H1 (cell line): ENCODE results near the gene C14orf93.

Source experiments
- CBX8 ChIP-seq: fragments of 300-800, 300-1000 bp; sonication (generic); IDR thresholded peaks from 2 replicates; pipeline ENCODE4 v1.7.1; 2016; ENCODE audit warnings: low read depth, low read length, borderline replicate concordance
- CTCF ChIP-seq, 3 experiments: IDR thresholded peaks; 1 replicate in 2 of 3; 2 replicates in 1 of 3; pipeline versions ENCODE4 v1.5.1 to v1.6.1; 2011; ENCODE audit warnings: low read length in 3 of 3, mild to moderate bottlenecking in 3 of 3, inconsistent platforms in 2 of 3, low read depth in 1 of 3, moderate library complexity in 1 of 3; ENCODE audit not compliant: insufficient read depth in 1 of 3; ENCODE audit errors: control extremely low read depth in 1 of 3
- EZH2 ChIP-seq: fragments of 200-600 bp; sonication (generic); IDR thresholded peaks from 2 replicates; pipeline ENCODE4 v1.7.1; 2012; ENCODE audit warnings: low read depth, mild to moderate bottlenecking, moderate library complexity, low read length, inconsistent platforms; ENCODE audit not compliant: severe bottlenecking

- TF ChIP-seq EZH2 (no peak), CBX8 (no peak), CTCF (IDR thresholded peaks at IDR 0.05; ENCODE audit: control extremely low read depth in 1 of 3, insufficient read depth in 1 of 3, low read depth in 1 of 3, low read length in 3 of 3) (no peak)
These were observed 24.8 kb upstream of the C14orf93 start, which contains the start of gene PSMB5 for GRCh38 chr14:23034498-23035302.
